WTC11 (cell line): ENCODE measurements around the gene SLC35G2. TPM values are rescaled to one million over a fixed set of nuclear protein-coding genes. Genes with fewer than 3 reads are reported as not detected.

ENCODE experiments used
- CBFB ChIP-seq: sonication (generic); formaldehyde crosslinking; IDR thresholded peaks from 2 replicates; pipeline ENCODE4 v1.8.1; 2022; ENCODE audit warnings: mild to moderate bottlenecking, low read depth, missing genetic modification reagents
- EMX1 ChIP-seq: fragments of 250-450 bp; sonication (Bioruptor Pico); IDR thresholded peaks from 2 replicates; pipeline ENCODE4 v1.8.0; 2021; ENCODE audit warnings: mild to moderate bottlenecking
- ERG ChIP-seq: fragments of 250-450 bp; sonication (Bioruptor Pico); IDR thresholded peaks from 2 replicates; pipeline ENCODE4 v1.8.0; 2021; ENCODE audit warnings: mild to moderate bottlenecking
- FOXP1 ChIP-seq: sonication (generic); formaldehyde crosslinking; IDR thresholded peaks from 2 replicates; pipeline ENCODE4 v1.8.0; 2022; ENCODE audit warnings: missing genetic modification reagents, mild to moderate bottlenecking, moderate library complexity, borderline replicate concordance
- FOXP4 ChIP-seq: sonication (generic); formaldehyde crosslinking; IDR thresholded peaks from 2 replicates; pipeline ENCODE4 v1.8.0; 2022; ENCODE audit warnings: mild to moderate bottlenecking, missing genetic modification reagents
- JUN ChIP-seq: sonication (generic); formaldehyde crosslinking; IDR thresholded peaks from 2 replicates; pipeline ENCODE4 v1.8.0; 2023; ENCODE audit warnings: mild to moderate bottlenecking, missing genetic modification reagents
- MLX ChIP-seq: sonication (generic); formaldehyde crosslinking; IDR thresholded peaks from 2 replicates; pipeline ENCODE4 v1.8.1; 2023; ENCODE audit warnings: mild to moderate bottlenecking, missing genetic modification reagents, moderate library complexity
- NFYB ChIP-seq: sonication (generic); formaldehyde crosslinking; conservative IDR thresholded peaks from 2 replicates; pipeline ENCODE4 v1.8.0; 2022; ENCODE audit warnings: low read depth, missing genetic modification reagents
- NR1H2 ChIP-seq: sonication (generic); formaldehyde crosslinking; IDR thresholded peaks from 2 replicates; pipeline ENCODE4 v1.9.0; 2021; ENCODE audit warnings: mild to moderate bottlenecking, moderate library complexity, missing genetic modification reagents
- NR3C1 ChIP-seq: sonication (generic); formaldehyde crosslinking; conservative IDR thresholded peaks from 2 replicates; pipeline ENCODE4 v1.8.1; 2023; ENCODE audit warnings: low read depth, mild to moderate bottlenecking, missing genetic modification reagents
- SMAD3 ChIP-seq: sonication (generic); formaldehyde crosslinking; IDR thresholded peaks from 2 replicates; pipeline ENCODE4 v1.8.0; 2022; ENCODE audit warnings: missing genetic modification reagents, mild to moderate bottlenecking, borderline replicate concordance
- SOX15 ChIP-seq: fragments of 250-450 bp; sonication (Bioruptor Pico); IDR thresholded peaks from 2 replicates; pipeline ENCODE4 v1.9.0; 2021; ENCODE audit warnings: mild to moderate bottlenecking
- SP1 ChIP-seq: sonication (generic); formaldehyde crosslinking; conservative IDR thresholded peaks from 2 replicates; pipeline ENCODE4 v1.8.1; 2022; ENCODE audit warnings: missing genetic modification reagents
- TEAD4 ChIP-seq: sonication (generic); formaldehyde crosslinking; IDR thresholded peaks from 2 replicates; pipeline ENCODE4 v1.8.0; 2022; ENCODE audit warnings: mild to moderate bottlenecking, missing genetic modification reagents
- TP53 ChIP-seq: sonication (generic); formaldehyde crosslinking; IDR thresholded peaks from 2 replicates; pipeline ENCODE4 v1.8.1; 2023; ENCODE audit warnings: mild to moderate bottlenecking, missing genetic modification reagents
- ZNF281 ChIP-seq: sonication (generic); formaldehyde crosslinking; IDR thresholded peaks from 2 replicates; pipeline ENCODE4 v1.8.0; 2023; ENCODE audit warnings: mild to moderate bottlenecking, missing genetic modification reagents
- ZNF317 ChIP-seq: sonication (generic); formaldehyde crosslinking; IDR thresholded peaks from 2 replicates; pipeline ENCODE4 v1.8.1; 2023; ENCODE audit warnings: low read depth, mild to moderate bottlenecking, moderate library complexity, missing genetic modification reagents, borderline replicate concordance
- ZNF396 ChIP-seq: fragments of 250-450 bp; sonication (Bioruptor Pico); IDR thresholded peaks from 2 replicates; pipeline ENCODE4 v1.8.0; 2021; ENCODE audit warnings: mild to moderate bottlenecking, moderate library complexity, borderline replicate concordance
- ZNF423 ChIP-seq: fragments of 250-450 bp; sonication (Bioruptor Pico); IDR thresholded peaks from 2 replicates; pipeline ENCODE4 v2.1.2; 2022; ENCODE audit warnings: mild to moderate bottlenecking, moderate library complexity
- ZNF425 ChIP-seq: fragments of 250-450 bp; sonication (Bioruptor Pico); conservative IDR thresholded peaks from 2 replicates; pipeline ENCODE4 v1.9.0; 2021; ENCODE audit warnings: mild to moderate bottlenecking
- ZNF532 ChIP-seq: fragments of 250-450 bp; sonication (Bioruptor Pico); IDR thresholded peaks from 2 replicates; pipeline ENCODE4 v1.9.0; 2021; ENCODE audit warnings: mild to moderate bottlenecking, borderline replicate concordance
- total RNA-seq: library from RNA; stranded (reverse); gene quantifications from 3 replicates; pipeline ENCODE4 v1.2.3, GENCODE V29; 2021
- TF ChIP-seq, protein P1 (sequence below): fragments of 250-450 bp; sonication (Bioruptor Pico); IDR thresholded peaks from 2 replicates; pipeline ENCODE4 v1.9.0; 2021; ENCODE audit warnings: mild to moderate bottlenecking
- TF ChIP-seq, protein P2 (sequence below): sonication (generic); formaldehyde crosslinking; IDR thresholded peaks from 2 replicates; pipeline ENCODE4 v1.8.1; 2022; ENCODE audit warnings: low read depth, mild to moderate bottlenecking, moderate library complexity, missing genetic modification reagents, borderline replicate concordance

SLC35G2 gene
- total RNA-seq, 1 experiment from 2014 or later = 3.6 TPM

- TF ChIP-seq ZNF532 (CRISPR knock-in tag) (no peak), NR3C1 (no peak), SOX15 (CRISPR knock-in tag) (no peak), CBFB (CRISPR knock-in tag) (peak; percentile 83; the same call in 1 of the 2 replicates), MLX (CRISPR knock-in tag) (no peak), NFYB (CRISPR knock-in tag) (peak; percentile 81), SP1 (peak; percentile 73; the same call in 1 of the 2 replicates), ZNF425 (no peak), JUN (no peak), FOXP1 (peak; percentile 61), ZNF423 (no peak), ZNF317 (CRISPR knock-in tag) (no peak), ZNF396 (CRISPR knock-in tag) (no peak), NR1H2 (CRISPR knock-in tag) (no peak), SMAD3 (no peak; the same call in none of the 2 replicates), ZNF281 (CRISPR knock-in tag) (peak; percentile 60), TP53 (CRISPR knock-in tag) (0 out of 2 replicates have a peak, but pooled peaks have one; percentile 52), EMX1 (no peak), TEAD4 (CRISPR knock-in tag) (peak; percentile 61; the same call in 1 of the 2 replicates), ERG (CRISPR knock-in tag) (no peak), FOXP4 (peak; percentile 95; the same call in 1 of the 2 replicates)
- TF ChIP-seq, protein P1, sequence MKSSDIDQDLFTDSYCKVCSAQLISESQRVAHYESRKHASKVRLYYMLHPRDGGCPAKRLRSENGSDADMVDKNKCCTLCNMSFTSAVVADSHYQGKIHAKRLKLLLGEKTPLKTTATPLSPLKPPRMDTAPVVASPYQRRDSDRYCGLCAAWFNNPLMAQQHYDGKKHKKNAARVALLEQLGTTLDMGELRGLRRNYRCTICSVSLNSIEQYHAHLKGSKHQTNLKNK (CRISPR knock-in tag) = no peak
- TF ChIP-seq, protein P2, sequence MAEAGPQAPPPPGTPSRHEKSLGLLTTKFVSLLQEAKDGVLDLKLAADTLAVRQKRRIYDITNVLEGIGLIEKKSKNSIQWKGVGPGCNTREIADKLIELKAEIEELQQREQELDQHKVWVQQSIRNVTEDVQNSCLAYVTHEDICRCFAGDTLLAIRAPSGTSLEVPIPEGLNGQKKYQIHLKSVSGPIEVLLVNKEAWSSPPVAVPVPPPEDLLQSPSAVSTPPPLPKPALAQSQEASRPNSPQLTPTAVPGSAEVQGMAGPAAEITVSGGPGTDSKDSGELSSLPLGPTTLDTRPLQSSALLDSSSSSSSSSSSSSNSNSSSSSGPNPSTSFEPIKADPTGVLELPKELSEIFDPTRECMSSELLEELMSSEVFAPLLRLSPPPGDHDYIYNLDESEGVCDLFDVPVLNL (CRISPR knock-in tag) = no peak
Observed at GRCh38 chr3:136861890-136862616, 43.1 kb downstream of the SLC35G2 start, which contains the start of gene NCK1 (continued).
